HAP-1 (cell line): ENCODE data around the gene PRLHR.

Experiments used
- DNase-seq, 2 experiments: peaks; one replicate each; pipeline ENCODE4 v3.0.0-alpha.2; 2016 to 2020; ENCODE audit warnings: low spot score in 2 of 2
- H3K27me3 ChIP-seq: fragments of 250-450 bp; sonication (Bioruptor Pico); 2 replicates; pipeline ENCODE4 v1.5.1; 2020; ENCODE audit warnings: low read depth, mild to moderate bottlenecking, moderate library complexity
- H3K36me3 ChIP-seq: fragments of 250-450 bp; sonication (Bioruptor Pico); replicated peaks from 2 replicates; pipeline ENCODE4 v1.5.1; 2020; ENCODE audit warnings: mild to moderate bottlenecking
- H3K4me1 ChIP-seq: fragments of 250-450 bp; sonication (Bioruptor Pico); 2 replicates; pipeline ENCODE4 v1.5.1; 2020; ENCODE audit warnings: mild to moderate bottlenecking
- H3K4me3 ChIP-seq: fragments of 250-450 bp; sonication (Bioruptor Pico); 2 replicates; pipeline ENCODE4 v1.5.1; 2020; ENCODE audit warnings: mild to moderate bottlenecking, moderate library complexity
- H3K9me3 ChIP-seq: fragments of 250-450 bp; sonication (Bioruptor Pico); 2 replicates; pipeline ENCODE4 v1.5.1; 2020; ENCODE audit warnings: mild to moderate bottlenecking, moderate library complexity
- in situ Hi-C: fragments of 300-500 bp; cut with MboI; formaldehyde crosslinking; loops from 3 replicates; pipeline ENCODE4 v1.14.3; 2020; ENCODE audit warnings: low sequenced_read_pairs, inconsistent platforms, mixed read lengths

PRLHR gene

GRCh38 chr10:118607768-118608354 is 12.4 kb upstream of the PRLHR start:
- DNase-seq, result no peak
- H3K36me3 ChIP-seq, result no peaks in the 10 kb centered on the region
- in situ Hi-C loops, result no loop called here

GRCh38 chr10:118605694-118606093 is 10.2 kb upstream of the PRLHR start:
- Histone ChIP-seq H3K36me3 (no peaks in the 10 kb centered on the region), H3K4me1 (no peaks in the 10 kb centered on the region), H3K9me3 (no peaks in the 10 kb centered on the region), H3K4me3 (no peak overlapping the region), H3K27me3 (0 out of 2 replicates have a peak, but pooled peaks cover 10% of the 10 kb centered on the region)
- in situ Hi-C loops, result no loop called here
- DNase-seq, result no peak

More at GRCh38 chr10:118607768-118608354, 12.4 kb upstream of the PRLHR start:
- H3K4me1 ChIP-seq, result no peaks in the 10 kb centered on the region
- H3K27me3 ChIP-seq, result 0 out of 2 replicates have a peak, but pooled peaks cover 10% of the 10 kb centered on the region
- no peak overlapping the region for H3K4me3 ChIP-seq
- no peaks in the 10 kb centered on the region for H3K9me3 ChIP-seq

GRCh38 chr10:118596426-118597124 is 1.1 kb upstream of the PRLHR start:
- Histone ChIP-seq H3K36me3 (no peaks in the 10 kb centered on the region), H3K4me3 (no peak overlapping the region), H3K4me1 (peaks cover 3% of the 10 kb centered on the region), H3K9me3 (no peaks in the 10 kb centered on the region), H3K27me3 (no peaks in the 10 kb centered on the region; the same call in 1 of the 2 replicates)
- peak; percentile 76 to 86 for DNase-seq
- in situ Hi-C loops, result no loop called here

- Histone ChIP-seq H3K4me1 (peaks cover 3% of the 10 kb centered on the region), H3K9me3 (no peaks in the 10 kb centered on the region), H3K36me3 (no peaks in the 10 kb centered on the region), H3K4me3 (no peak overlapping the region), H3K27me3 (no peaks in the 10 kb centered on the region; the same call in 1 of the 2 replicates)
- in situ Hi-C loops, result no loop called here
- peak in 1 of 2 experiments; percentile 10 for DNase-seq
These were observed 406 bp downstream of the PRLHR start for GRCh38 chr10:118595064-118595420.

GRCh38 chr10:118594392-118595063 is 920 bp downstream of the PRLHR start:
- in situ Hi-C loops, result no loop called here
- Histone ChIP-seq H3K4me3 (no peak overlapping the region), H3K9me3 (no peaks in the 10 kb centered on the region), H3K4me1 (peaks cover 3% of the 10 kb centered on the region), H3K27me3 (no peaks in the 10 kb centered on the region; the same call in 1 of the 2 replicates), H3K36me3 (no peaks in the 10 kb centered on the region)
- DNase-seq, result peak in 1 of 2 experiments; percentile 22

GRCh38 chr10:118592675-118593330 is 2.6 kb downstream of the PRLHR start:
- in situ Hi-C loops, result no loop called here
- DNase-seq, result no peak
- no peaks in the 10 kb centered on the region; the same call in 1 of the 2 replicates for H3K27me3 ChIP-seq

DNA sequence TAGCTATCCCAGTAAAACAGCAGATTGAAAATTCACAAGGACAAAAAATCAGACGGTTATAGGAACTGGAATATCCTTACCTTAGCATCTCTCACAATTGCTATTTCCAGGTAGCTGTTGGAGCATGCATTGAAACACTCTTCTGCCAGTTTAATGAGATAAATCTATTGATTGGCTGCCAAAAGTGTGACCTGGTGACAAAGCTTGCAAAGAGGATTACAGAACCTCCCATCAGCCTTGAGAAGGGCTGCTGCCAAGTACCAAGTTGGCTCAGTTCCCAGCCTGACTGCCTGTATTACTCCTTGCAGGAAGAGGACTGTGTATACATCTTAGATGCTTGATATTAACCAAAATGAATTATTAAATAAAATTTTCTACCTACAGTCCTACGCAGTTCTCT is 5.1 kb downstream of the PRLHR start:
- Histone ChIP-seq H3K9me3 (no peaks in the 10 kb centered on the region), H3K4me1 (no peaks in the 10 kb centered on the region), H3K27me3 (no peaks in the 10 kb centered on the region; the same call in 1 of the 2 replicates), H3K4me3 (no peak overlapping the region), H3K36me3 (no peaks in the 10 kb centered on the region)
- peak in 1 of 2 experiments; percentile 49 for DNase-seq
- in situ Hi-C loops, result no loop called here

More at GRCh38 chr10:118592675-118593330, 2.6 kb downstream of the PRLHR start:
- H3K4me1 ChIP-seq, result peaks cover 3% of the 10 kb centered on the region
- H3K4me3 ChIP-seq, result no peak overlapping the region
- H3K9me3 ChIP-seq, result no peaks in the 10 kb centered on the region
- H3K36me3 ChIP-seq, result no peaks in the 10 kb centered on the region

DNA sequence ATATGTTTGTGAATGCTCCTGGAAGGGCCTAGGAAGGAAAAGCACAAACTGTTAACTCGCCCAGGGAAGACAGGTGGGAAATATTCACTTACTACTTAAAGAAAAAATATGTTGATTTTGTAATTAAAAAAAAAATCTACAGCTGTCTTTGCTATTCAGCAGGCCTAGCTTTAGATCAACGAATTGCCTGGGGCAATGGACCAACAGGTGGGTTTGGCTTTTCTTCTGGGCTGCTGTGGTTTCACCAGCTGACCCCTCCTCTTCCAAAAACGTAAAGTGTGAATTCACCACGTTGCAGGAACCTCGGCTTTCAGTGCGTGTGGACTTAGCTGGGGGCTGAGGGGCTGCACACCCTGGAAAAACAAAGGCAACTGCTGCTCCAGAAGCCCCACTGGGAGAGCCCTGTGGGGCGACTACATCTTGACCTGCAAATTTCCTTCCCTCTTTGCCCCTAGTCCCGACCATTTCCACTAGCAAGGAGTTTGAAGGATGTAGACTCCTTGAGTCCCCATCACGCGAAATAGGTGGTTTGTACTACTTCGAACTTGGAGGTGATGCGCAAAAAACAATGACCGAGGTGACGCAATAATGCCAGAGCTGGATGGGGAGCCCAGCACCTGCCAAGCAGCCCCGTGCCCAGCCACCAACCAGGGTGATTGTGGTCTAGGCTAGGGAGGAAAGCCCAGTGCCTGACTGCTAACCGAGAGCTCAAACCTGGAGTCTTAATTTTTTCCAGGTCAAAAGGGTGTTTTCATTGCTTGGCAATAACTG is 7.4 kb downstream of the PRLHR start:
- no peak for DNase-seq
- in situ Hi-C loops, result no loop called here
- Histone ChIP-seq H3K27me3 (no peaks in the 10 kb centered on the region; the same call in 1 of the 2 replicates), H3K4me1 (no peaks in the 10 kb centered on the region), H3K36me3 (no peaks in the 10 kb centered on the region), H3K4me3 (no peak overlapping the region), H3K9me3 (no peaks in the 10 kb centered on the region)

DNA sequence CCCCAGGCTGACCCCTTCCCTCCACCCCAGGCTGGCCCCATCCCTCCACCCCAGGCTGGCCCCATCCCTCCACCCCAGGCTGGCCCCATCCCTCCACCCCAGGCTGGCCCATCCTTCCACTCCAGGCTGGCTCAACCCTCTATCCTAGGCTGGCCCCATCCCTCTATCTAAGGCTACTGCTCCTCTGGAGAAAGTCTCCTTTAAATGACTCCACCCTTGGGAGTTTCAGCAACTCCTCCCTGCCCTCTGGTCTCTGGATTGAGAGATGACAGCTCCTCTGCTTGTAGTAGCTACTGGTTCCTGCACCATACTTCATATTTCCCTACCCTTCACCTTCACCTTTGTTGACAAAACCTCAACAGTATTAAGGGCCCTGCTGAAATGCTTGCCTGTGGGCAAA is 8.5 kb downstream of the PRLHR start:
- H3K4me1 ChIP-seq, result no peaks in the 10 kb centered on the region
- H3K36me3 ChIP-seq, result no peaks in the 10 kb centered on the region
- no peaks in the 10 kb centered on the region for H3K9me3 ChIP-seq
- no peaks in the 10 kb centered on the region for H3K27me3 ChIP-seq
- no peak for DNase-seq
- H3K4me3 ChIP-seq, result no peak overlapping the region
- in situ Hi-C loops, result no loop called here

- DNase-seq, result no peak
- no peaks in the 10 kb centered on the region for H3K4me1 ChIP-seq
- H3K4me3 ChIP-seq, result no peak overlapping the region
- in situ Hi-C loops, result no loop called here
- H3K9me3 ChIP-seq, result no peaks in the 10 kb centered on the region
- no peaks in the 10 kb centered on the region for H3K36me3 ChIP-seq
- H3K27me3 ChIP-seq, result no peaks in the 10 kb centered on the region
These were observed 9.7 kb downstream of the PRLHR start for GRCh38 chr10:118585794-118586193.

DNA sequence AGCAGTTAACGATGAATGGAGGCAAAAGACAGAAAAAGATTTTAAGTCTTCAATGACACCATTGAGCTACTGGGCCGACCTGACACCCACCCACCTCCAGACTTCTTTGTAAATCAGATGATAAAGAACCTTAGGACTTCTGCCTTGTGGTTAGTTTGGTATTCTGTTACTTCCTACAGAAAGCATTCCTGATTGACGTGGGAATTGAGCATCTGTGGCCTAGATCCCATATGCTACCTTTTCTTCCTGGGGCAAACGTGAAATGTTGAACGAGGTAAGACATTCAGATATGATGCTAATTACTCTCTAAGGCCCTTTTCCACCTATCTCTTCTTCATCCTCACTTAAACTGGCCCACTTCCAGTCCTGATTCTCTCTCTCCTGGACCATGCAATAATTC is 10.2 kb downstream of the PRLHR start:
- Histone ChIP-seq H3K36me3 (no peaks in the 10 kb centered on the region), H3K9me3 (no peaks in the 10 kb centered on the region), H3K4me1 (no peaks in the 10 kb centered on the region), H3K4me3 (no peak overlapping the region), H3K27me3 (no peaks in the 10 kb centered on the region)
- no peak for DNase-seq
- in situ Hi-C loops, result no loop called here

- no peaks in the 10 kb centered on the region for H3K4me1 ChIP-seq
- no peaks in the 10 kb centered on the region for H3K9me3 ChIP-seq
- in situ Hi-C loops, result no loop called here
- H3K4me3 ChIP-seq, result no peak overlapping the region
- H3K27me3 ChIP-seq, result no peaks in the 10 kb centered on the region
- H3K36me3 ChIP-seq, result no peaks in the 10 kb centered on the region
- DNase-seq, result no peak
These were observed 11.1 kb downstream of the PRLHR start for GRCh38 chr10:118584181-118584954.
